Spleen (tissue), 11 donors: Measurements from ENCODE around the gene MBNL2. TPM values are rescaled to one million over a fixed set of nuclear protein-coding genes. Genes with fewer than 3 reads are reported as not detected.

Experiments
- DNase-seq: peaks from one replicate; pipeline ENCODE4 v3.0.0-alpha.2; 2020
- H3K27ac ChIP-seq, 8 donors: fragments of 200-600 bp; sonication (generic) in 7 of 8; 1 replicate in 4 of 8; 2 replicates in 4 of 8; pipeline versions ENCODE4 v1.5.0 to v1.8.0; 2016 to 2021; ENCODE audit warnings: inconsistent platforms in 4 of 8, mild to moderate bottlenecking in 4 of 8, moderate library complexity in 1 of 8
- H3K27me3 ChIP-seq, 7 donors: fragments of 200-600 bp; sonication (generic) in 6 of 7; replicated peaks in 1 of 7; 1 replicate in 4 of 7; 2 replicates in 3 of 7; pipeline versions ENCODE4 v1.5.0 to v1.8.0; 2016 to 2021; ENCODE audit warnings: inconsistent platforms in 3 of 7, mild to moderate bottlenecking in 1 of 7
- H3K36me3 ChIP-seq, 6 donors: fragments of 200-600 bp; sonication (generic) in 5 of 6; 1 replicate in 4 of 6; 2 replicates in 2 of 6; pipeline versions ENCODE4 v1.5.0 to v1.8.0; 2016 to 2021; ENCODE audit warnings: inconsistent platforms in 2 of 6
- H3K4me1 ChIP-seq, 6 donors: fragments of 200-600 bp; sonication (generic) in 5 of 6; 1 replicate in 3 of 6; 2 replicates in 3 of 6; pipeline versions ENCODE4 v1.5.0 to v1.8.0; 2016 to 2021; ENCODE audit warnings: inconsistent platforms in 3 of 6
- H3K4me3 ChIP-seq, 8 donors: fragments of 200-600 bp; sonication (generic) in 7 of 8; 1 replicate in 4 of 8; 2 replicates in 4 of 8; pipeline versions ENCODE4 v1.5.0 to v1.8.0; 2016 to 2021; ENCODE audit warnings: inconsistent platforms in 4 of 8, mild to moderate bottlenecking in 4 of 8, moderate library complexity in 2 of 8
- H3K9me3 ChIP-seq, 8 donors: fragments of 200-600 bp; sonication (generic) in 7 of 8; 1 replicate in 4 of 8; 2 replicates in 4 of 8; pipeline versions ENCODE4 v1.5.0 to v1.8.0; 2016 to 2021; ENCODE audit warnings: inconsistent platforms in 4 of 8
- CTCF ChIP-seq, 11 experiments: fragments of 200-600 bp in 7 of 11; fragments of 450-650 bp in 4 of 11; sonication (generic) in 4 of 11; IDR thresholded peaks in 8 of 11; conservative IDR thresholded peaks in 3 of 11; 1 replicate in 7 of 11; 2 replicates in 4 of 11; pipeline versions ENCODE4 v1.4.0 to v1.8.0; 2016 to 2021; ENCODE audit warnings: antibody characterized with exemption in 11 of 11, inconsistent platforms in 4 of 11, mild to moderate bottlenecking in 1 of 11
- POLR2A ChIP-seq, 3 donors: fragments of 450-650 bp; IDR thresholded peaks; one replicate each; pipeline ENCODE4 v1.5.1; 2017; ENCODE audit warnings: antibody characterized with exemption in 3 of 3, mild to moderate bottlenecking in 1 of 3
- POLR2AphosphoS5 ChIP-seq, 3 donors: sonication (generic); formaldehyde crosslinking; IDR thresholded peaks; one replicate each; pipeline ENCODE4 v1.5.1; 2017; ENCODE audit warnings: antibody characterized with exemption in 3 of 3
- WGBS, 5 donors: extraction: QIAGEN DNeasy Blood & Tissue Kit in 3 of 5; methylation state at CpG; one replicate each; pipeline versions ENCODE4 v1.1.5 to v1.1.7; 2013 to 2018; 5-methylcytosine and 5-hydroxymethylcytosine counted together
- intact Hi-C: fragments of 100-400 bp; cut with DNase I; formaldehyde crosslinking; loops from one replicate; pipeline ENCODE4 v1.15.0; 2023; ENCODE audit warnings: low total_unique reads
- polyA plus RNA-seq, 3 donors: library from polyadenylated mRNA; stranded (reverse); fragments of 200-250 nt; gene quantifications; one replicate each; pipeline ENCODE4 v1.2.1, GENCODE V29; 2013
- total RNA-seq, 7 donors: library from RNA; depleted of rRNA in 3 of 7; stranded (reverse); fragments of >200 nt in 3 of 7; fragmentation: NEBNext Ultra II Directional in 4 of 7; extraction: Animal tissue kit (Norgen Biotek cat#: 25700) in 4 of 7; gene quantifications; one replicate each; pipeline versions ENCODE4 v1.1.0 to v1.2.1, GENCODE V29; 2016 to 2021
- donor health status: healthy with polysubstance abuse.
- donor health status: DM: no; HTN: no; CAD: no; lungs with moderate emphysema.
- donor health status: DM: no; HTN: no; CAD: no.
- donor health status: Bipolar disorder and iron deficiency.
- donor health status: healthy.
- donor health status: DM: no; HTN: no; CAD: no.
- donor health status: DM: yes; HTN: yes; CAD: no.

MBNL2 gene
- total and polyA plus RNA-seq, 10 donors: 7.0 to 56.3 (median 31.1) TPM

GRCh38 chr13:97321616-97322321, 99.6 kb downstream of the MBNL2 start:
- no peaks in the 10 kb centered on the region for H3K9me3 ChIP-seq
- WGBS, 5 donors: 84 to 96% (median 87%) methylated on average over 7 of the region's 7 CpGs
- DNase-seq: no peak
- intact Hi-C loops: no loop called here
- no peak overlapping the region for H3K27ac ChIP-seq
- H3K4me1 ChIP-seq: peaks cover 0 to 27% (median 9%) of the 10 kb centered on the region in 6 donors
- TF ChIP-seq POLR2A (IDR thresholded peaks at IDR 0.05) (no peak), CTCF (IDR thresholded peaks at IDR 0.05 in 8 of 11, conservative IDR thresholded peaks at IDR 0.05 in 3 of 11) (no peak), POLR2AphosphoS5 (IDR thresholded peaks at IDR 0.05) (no peak)
- H3K4me3 ChIP-seq: no peak overlapping the region
- H3K27me3 ChIP-seq: no peaks in the 10 kb centered on the region
- H3K36me3 ChIP-seq: peaks cover 0 to 5% (median 0%) of the 10 kb centered on the region in 6 donors

- WGBS, 5 donors: 90 to 93% (median 91%) methylated on average over 3 of the region's 3 CpGs
- Histone ChIP-seq H3K4me3 (no peak overlapping the region), H3K36me3 (peaks cover 0 to 5% (median 0%) of the 10 kb centered on the region in 6 donors), H3K27me3 (no peaks in the 10 kb centered on the region), H3K9me3 (no peaks in the 10 kb centered on the region), H3K27ac (no peak overlapping the region), H3K4me1 (peaks cover 0 to 18% (median 8%) of the 10 kb centered on the region in 6 donors)
- intact Hi-C loops: no loop called here
- no peak for DNase-seq
- TF ChIP-seq CTCF (IDR thresholded peaks at IDR 0.05 in 8 of 11, conservative IDR thresholded peaks at IDR 0.05 in 3 of 11) (no peak), POLR2AphosphoS5 (IDR thresholded peaks at IDR 0.05) (no peak), POLR2A (IDR thresholded peaks at IDR 0.05) (no peak)
Observed at GRCh38 chr13:97322740-97323342, 100.7 kb downstream of the MBNL2 start.

- 73 to 88% (median 83%) methylated on average over 5 of the region's 5 CpGs for WGBS, 5 donors
- Histone ChIP-seq H3K9me3 (no peaks in the 10 kb centered on the region), H3K4me1 (peaks cover 0 to 14% (median 3%) of the 10 kb centered on the region in 6 donors), H3K27me3 (no peaks in the 10 kb centered on the region), H3K36me3 (no peaks in the 10 kb centered on the region), H3K4me3 (no peak overlapping the region), H3K27ac (no peak overlapping the region)
- DNase-seq: no peak
- intact Hi-C loops: no loop called here
- no peak for TF ChIP-seq POLR2AphosphoS5 (IDR thresholded peaks at IDR 0.05)
- TF ChIP-seq CTCF (IDR thresholded peaks at IDR 0.05 in 8 of 11, conservative IDR thresholded peaks at IDR 0.05 in 3 of 11): no peak
- TF ChIP-seq POLR2A (IDR thresholded peaks at IDR 0.05): no peak
Observed at GRCh38 chr13:97324115-97324514, 102.0 kb downstream of the MBNL2 start.

GRCh38 chr13:97325738-97326137, 103.6 kb downstream of the MBNL2 start:
- no peak overlapping the region for H3K4me3 ChIP-seq
- no peak for DNase-seq
- H3K4me1 ChIP-seq: peaks cover 0 to 11% (median 3%) of the 10 kb centered on the region in 6 donors
- no peaks in the 10 kb centered on the region for H3K36me3 ChIP-seq
- no peak overlapping the region for H3K27ac ChIP-seq
- intact Hi-C loops: no loop called here
- H3K9me3 ChIP-seq: no peaks in the 10 kb centered on the region
- TF ChIP-seq POLR2A (IDR thresholded peaks at IDR 0.05) (no peak), CTCF (IDR thresholded peaks at IDR 0.05 in 8 of 11, conservative IDR thresholded peaks at IDR 0.05 in 3 of 11) (no peak), POLR2AphosphoS5 (IDR thresholded peaks at IDR 0.05) (no peak)
- no peaks in the 10 kb centered on the region for H3K27me3 ChIP-seq
